AG10803 (cell line): Measurements from ENCODE around the gene KRTAP4-12.
"Not testable (repeated sequence)": the region's sequence is repeated elsewhere in the genome, so short reads cannot be mapped to it uniquely, and the experiment has no call there.

Experiments
- DNase-seq: peaks from one replicate; pipeline ENCODE4 v3.0.0; 2010; ENCODE audit warnings: low read depth
- H3K4me3 ChIP-seq: 2 replicates; pipeline ENCODE4 v1.5.1; 2011; ENCODE audit warnings: mild to moderate bottlenecking, low read length, control low read depth
- TF ChIP-seq, protein P1 (sequence below): conservative IDR thresholded peaks from 2 replicates; pipeline ENCODE4 v1.5.1; 2011; ENCODE audit warnings: mild to moderate bottlenecking, low read length, control low read depth, inconsistent platforms

Gene KRTAP4-12

DNA sequence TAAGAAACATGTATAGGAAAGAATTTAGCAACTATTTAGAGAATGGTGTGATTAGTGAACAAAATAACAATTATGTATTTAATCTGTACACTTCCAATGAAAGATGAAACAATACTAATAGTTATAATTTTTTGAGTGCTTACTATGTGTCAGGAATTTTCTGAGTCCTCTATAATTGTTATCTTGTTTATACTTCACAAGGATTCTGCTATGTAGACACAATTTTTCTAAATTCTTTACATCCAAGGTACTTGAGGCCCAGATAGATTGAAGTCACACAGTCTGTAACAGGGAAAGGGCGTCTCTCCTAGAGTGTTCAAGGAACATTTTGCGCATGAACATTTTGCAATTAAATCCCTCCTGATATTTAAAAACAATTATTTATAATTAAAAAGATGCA lies 1.1 kb upstream of the KRTAP4-12 start:
- TF ChIP-seq, protein P1, sequence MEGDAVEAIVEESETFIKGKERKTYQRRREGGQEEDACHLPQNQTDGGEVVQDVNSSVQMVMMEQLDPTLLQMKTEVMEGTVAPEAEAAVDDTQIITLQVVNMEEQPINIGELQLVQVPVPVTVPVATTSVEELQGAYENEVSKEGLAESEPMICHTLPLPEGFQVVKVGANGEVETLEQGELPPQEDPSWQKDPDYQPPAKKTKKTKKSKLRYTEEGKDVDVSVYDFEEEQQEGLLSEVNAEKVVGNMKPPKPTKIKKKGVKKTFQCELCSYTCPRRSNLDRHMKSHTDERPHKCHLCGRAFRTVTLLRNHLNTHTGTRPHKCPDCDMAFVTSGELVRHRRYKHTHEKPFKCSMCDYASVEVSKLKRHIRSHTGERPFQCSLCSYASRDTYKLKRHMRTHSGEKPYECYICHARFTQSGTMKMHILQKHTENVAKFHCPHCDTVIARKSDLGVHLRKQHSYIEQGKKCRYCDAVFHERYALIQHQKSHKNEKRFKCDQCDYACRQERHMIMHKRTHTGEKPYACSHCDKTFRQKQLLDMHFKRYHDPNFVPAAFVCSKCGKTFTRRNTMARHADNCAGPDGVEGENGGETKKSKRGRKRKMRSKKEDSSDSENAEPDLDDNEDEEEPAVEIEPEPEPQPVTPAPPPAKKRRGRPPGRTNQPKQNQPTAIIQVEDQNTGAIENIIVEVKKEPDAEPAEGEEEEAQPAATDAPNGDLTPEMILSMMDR = no peak
- no peak overlapping the region for H3K4me3 ChIP-seq
- DNase-seq = no peak

DNA sequence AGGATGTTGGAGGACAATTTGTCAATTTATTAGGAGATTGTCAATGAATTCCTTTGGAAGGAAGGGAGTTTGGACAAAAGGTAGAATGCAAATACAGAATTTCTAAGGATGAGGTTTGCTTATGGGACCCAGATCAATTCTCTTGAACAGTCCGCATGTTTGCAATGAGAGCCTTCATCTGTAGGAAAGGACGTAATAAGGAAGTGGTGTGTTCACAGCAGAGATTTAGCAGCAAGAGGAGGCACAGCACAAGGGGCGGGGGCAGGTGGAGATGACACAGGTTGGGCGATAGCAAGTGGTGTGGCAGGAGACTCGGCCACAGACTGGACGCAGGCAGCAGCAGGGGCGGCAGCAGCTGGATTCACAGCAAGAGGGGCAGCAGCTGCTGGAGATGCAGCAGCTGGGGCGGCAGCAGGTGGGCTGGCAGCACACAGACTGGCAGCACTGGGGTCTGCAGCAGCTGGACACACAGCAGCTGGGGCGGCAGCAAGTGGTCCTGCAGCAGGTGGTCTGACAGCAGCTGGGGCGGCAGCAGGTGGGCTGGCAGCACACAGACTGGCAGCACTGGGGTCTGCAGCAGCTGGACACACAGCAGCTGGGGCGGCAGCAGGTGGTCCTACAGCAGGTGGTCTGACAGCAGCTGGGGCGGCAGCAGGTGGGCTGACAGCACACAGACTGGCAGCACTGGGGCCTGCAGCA lies 541 bp downstream of the KRTAP4-12 start:
- not testable (repeated sequence) for H3K4me3 ChIP-seq, DNase-seq

DNA sequence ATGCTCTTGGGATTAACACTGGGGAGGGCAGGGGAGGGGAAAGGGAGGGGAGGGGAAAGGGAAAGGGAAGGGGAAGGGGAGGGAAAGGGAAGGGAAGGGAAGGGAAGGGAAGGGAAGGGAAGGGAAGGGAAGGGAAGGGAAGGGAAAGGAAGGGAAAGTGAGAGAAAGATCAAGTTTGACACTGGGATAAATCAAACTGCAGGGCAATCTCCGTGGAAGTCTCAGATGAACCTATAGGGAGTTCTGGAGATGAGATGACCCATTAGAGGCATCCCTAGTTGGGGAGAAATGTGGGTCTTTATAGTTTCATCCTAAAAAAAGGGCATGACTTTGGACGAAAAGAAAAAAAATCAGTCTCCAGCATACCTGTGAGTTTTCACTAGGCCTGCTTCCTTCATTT lies 2.2 kb downstream of the KRTAP4-12 start:
- DNase-seq = no peak
- H3K4me3 ChIP-seq = no peak overlapping the region
- TF ChIP-seq, protein P1 = no peak

DNA sequence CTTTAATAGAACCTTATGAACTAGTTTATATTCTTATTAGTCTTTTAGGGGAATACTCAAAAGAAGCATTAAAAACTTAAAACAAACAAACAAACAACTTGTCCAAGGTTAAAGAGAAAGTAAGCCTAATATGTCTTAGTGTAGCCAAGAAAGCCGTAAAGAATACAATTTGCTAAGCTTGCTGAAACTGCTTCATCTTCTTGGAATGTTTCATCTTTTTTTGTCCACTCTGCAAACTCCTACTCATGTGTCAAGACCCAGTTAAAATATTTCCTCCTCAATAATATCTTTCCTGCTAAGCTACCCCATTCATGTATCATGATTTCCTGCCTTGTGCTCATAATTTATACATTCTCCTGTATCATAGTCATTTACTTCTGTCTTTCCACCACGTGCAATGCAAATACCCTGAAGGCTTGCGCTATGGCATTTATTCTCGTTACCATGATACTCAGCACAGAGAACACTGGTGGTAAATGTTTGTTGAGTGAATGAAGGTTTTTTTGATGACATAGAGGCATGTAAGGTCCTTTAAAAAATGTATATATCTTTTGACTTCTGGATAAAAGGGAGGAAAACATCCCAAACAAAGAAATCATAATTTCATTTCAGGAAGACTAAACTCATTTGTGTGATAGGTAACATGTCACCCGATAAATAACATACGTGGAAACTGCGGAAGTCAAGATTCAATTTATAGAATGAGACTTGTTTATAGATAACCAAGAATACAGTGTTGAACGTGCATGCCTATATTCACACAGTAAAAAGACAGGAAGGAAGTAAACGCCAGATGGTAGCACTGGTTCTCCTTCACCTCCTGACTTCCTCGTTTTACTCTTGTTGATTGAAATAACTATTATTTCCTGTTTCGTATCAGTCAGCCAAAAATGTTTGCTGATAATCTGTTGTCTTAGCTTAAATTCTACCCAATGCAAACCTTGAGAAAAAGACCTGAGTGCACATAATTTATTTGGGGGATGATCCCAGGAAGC lies 4.0 kb downstream of the KRTAP4-12 start:
- DNase-seq, H3K4me3 ChIP-seq: not testable (repeated sequence)

DNA sequence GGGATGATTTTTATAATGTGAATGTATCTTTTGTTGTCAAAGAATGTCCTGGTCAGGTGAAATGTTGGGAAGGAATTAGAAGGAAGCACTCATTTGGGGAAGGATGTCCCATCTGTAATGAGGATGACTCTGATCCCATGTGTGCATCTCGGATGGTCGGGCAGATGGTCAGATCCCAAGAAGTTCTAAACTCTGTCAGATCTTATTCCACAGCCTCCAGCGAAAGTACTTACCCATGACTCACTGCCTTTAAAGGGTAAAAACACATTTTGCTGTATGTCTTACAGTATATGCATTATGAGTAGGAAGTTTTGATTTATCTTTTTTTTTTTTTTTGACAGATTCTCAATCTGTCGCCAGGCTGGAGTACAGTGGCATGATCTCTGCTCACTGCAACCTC lies 5.3 kb downstream of the KRTAP4-12 start:
- no peak for DNase-seq
- TF ChIP-seq, protein P1 = no peak
- H3K4me3 ChIP-seq = no peak overlapping the region

DNA sequence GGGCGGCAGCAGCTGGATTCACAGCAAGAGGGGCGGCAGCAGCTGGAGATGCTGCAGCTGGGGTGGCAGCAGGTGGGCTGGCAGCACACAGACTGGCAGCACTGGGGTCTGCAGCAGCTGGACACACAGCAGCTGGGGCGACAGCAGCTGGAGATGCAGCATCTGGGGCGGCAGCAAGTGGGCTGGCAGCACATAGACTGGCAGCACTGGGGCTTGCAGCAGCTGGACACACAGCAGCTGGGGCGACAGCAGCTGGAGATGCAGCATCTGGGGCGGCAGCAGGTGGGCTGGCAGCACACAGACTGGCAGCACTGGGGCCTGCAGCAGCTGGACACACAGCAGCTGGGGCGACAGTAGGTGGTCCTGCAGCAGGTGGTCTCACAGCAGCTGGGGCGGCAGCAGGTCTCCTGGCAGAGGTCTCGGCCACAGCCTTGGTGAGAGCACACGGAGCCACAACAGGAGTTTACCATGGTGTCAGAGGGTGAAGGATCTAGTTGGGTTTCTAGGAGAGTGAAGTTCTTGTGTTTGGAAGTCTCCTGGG lies 6.1 kb downstream of the KRTAP4-12 start, which contains the start of gene KRTAP4-11:
KRTAP4-11 (minus strand) TSS at position 528 of the 541 bp plus-strand sequence; CDS start at position 470, 58 bp downstream.
- H3K4me3 ChIP-seq, DNase-seq: not testable (repeated sequence)

DNA sequence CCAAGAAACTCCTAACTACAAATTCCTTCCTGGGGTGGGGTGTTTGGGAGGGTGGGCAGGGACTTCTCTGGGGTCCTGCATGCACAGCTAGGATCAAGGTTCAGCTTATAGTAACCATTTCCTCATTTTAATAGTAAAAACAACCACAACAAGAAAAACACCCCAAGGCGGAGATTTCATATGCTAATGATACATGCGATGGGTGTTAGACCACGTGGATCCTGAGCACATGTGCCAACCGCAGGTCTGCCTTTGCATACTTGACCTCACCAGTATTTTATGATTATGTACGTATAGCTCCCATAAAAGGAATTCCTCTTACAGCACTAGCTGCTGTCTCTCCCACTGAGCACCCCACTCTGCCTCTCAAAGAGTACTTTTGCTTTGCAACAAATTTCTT lies 7.7 kb downstream of the KRTAP4-12 start:
- TF ChIP-seq, protein P1 = no peak
- no peak overlapping the region for H3K4me3 ChIP-seq
- DNase-seq = no peak

DNA sequence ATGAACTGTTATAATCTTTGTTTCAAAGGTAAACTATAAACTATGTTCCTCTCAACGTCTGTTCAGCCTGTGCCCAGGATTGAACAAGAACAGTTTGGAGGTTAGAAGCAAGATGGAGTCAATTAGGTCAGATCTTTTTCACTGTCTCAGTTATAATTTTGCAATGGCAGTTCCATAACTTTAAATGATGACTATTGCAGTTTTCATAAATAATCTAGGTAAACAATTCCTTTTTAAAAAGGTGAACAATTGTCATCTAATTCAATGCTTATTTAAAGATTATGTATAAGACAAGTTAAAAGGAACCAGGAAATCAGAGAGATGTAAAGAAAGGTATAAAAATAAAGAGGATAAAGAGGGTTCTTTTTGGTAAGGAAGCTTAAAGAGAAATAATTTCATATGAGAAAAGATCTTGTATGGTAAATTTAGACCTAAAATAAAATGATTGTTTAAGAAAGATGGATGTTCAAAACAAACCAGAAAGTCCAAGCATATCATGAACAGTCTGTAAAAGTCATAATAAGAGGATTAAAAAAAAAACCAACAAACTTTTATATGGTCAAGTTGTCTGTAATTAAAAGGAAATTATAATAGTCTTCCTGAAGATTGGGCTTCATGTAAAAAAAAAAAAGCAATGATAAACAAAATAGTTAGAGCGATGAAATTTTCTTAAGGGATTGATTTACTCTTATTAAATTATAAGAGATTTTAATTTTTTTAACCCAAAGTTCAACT lies 12.7 kb downstream of the KRTAP4-12 start:
- TF ChIP-seq, protein P1 = no peak
- no peak for DNase-seq
- no peak overlapping the region for H3K4me3 ChIP-seq

DNA sequence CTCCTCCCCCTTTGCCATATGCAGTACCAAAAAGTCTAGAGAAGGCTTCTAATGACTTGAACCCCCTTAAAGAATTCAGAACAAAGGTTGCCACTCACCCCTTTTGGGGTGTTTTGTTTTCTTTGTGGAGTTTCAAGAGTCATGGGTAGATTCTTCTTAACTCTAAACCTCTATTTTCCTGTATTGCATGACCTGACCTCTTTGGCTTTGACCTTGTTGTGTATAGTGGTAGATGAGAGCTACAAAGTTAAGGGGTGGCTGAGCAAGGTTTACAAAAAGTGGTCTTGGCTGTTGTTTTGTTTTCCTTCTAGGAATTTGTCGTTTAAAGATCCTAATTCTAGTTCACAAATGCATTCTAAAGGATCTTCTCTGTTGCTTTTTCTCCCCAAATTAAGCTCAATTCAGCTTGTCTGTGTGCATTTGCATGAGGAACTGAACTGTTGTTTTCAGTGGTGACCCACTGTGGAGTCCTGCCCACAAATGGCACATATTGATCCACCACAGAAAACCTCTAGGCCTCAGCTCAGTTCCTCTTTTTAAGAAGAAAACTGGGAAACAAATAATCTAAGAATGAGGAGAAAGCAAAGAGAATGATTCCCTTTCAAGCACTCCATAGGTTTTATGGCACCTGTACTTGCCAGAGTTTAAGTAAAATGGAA lies 15.1 kb downstream of the KRTAP4-12 start:
- peak overlapping the region; percentile 30 for H3K4me3 ChIP-seq
- not testable (repeated sequence) for DNase-seq
